ENCODE measurements around the gene MAGI3.
"Not testable (repeated sequence)": the region's sequence is repeated elsewhere in the genome, so short reads cannot be mapped to it uniquely, and the experiment has no call there.

The MAGI3 gene

GRCh38 chr1:113686891-113687618 is 296.7 kb downstream of the MAGI3 start:
- no peak for DNase-seq (ENCODE audit: low read depth, low spot score)

GRCh38 chr1:113691184-113691583 is 300.9 kb downstream of the MAGI3 start:
- no peak for DNase-seq (ENCODE audit: low read depth, low spot score)

DNA sequence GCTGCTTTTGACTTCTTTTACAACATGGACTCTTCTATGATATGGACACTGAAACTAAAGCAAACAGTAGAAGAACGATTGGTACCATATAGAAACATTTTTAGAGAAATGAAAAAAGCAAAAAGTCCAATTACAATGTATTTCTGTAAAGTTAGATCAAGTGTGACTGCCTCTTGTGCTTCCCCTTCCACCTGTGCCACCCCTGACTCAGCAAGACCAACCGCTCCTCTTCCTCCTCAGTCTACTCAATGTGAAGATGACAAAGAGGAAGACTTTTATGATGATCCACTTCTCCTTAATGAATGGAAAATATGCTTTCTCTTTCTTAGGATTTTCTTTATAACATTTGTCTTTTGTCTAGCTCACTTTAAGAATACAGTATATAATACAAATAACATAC is 302.0 kb downstream of the MAGI3 start:
- no peak for DNase-seq (ENCODE audit: low read depth, low spot score)

DNA sequence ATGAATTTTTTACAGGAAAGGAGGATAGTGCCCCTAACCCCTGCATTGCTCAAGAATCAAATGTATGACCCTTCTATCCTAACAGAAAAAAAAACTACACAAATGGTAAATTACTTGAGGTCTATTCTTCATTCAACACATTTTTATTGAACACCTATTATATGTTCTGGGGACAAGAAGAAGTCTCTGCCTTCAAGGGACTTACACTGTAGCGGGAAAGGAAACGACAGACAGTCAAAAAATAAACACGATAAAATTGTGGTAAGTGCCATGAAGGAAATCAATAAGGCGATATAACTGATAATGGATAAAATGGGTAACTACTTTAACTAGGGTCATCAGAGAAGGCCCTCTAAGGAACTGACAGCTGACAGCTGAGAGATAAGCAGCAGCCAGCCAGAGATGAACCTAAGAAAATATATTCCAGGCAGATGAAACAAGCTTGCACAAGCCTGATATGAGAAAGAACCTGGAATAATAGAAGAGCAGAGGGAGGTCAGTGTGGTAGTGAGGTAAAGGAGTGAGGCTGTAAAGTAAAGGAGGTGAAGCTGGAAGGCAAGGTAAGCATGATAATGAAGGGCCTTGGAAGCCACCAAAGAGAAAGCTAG is 302.6 kb downstream of the MAGI3 start:
- no peak for DNase-seq (ENCODE audit: low read depth, low spot score)

DNA sequence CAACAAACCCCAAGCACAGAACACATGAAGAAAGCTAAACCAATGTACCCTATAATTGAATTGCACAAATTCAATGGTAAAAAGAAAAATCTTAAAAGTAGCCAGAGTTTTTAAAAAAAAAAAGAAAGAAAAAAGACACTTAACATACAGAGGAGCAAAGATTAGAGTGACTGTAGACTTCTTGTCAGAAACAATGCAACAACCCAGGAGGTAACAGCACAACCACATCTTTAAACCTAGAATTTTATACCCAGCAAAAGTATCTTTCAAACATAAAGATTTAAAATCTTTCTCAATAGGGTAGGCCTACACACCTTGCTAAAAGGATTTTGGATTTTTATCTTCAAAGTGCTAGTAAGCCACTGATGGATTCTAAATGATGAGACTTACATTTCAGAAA is 304.6 kb downstream of the MAGI3 start:
- DNase-seq (ENCODE audit: low read depth, low spot score) = no peak

DNA sequence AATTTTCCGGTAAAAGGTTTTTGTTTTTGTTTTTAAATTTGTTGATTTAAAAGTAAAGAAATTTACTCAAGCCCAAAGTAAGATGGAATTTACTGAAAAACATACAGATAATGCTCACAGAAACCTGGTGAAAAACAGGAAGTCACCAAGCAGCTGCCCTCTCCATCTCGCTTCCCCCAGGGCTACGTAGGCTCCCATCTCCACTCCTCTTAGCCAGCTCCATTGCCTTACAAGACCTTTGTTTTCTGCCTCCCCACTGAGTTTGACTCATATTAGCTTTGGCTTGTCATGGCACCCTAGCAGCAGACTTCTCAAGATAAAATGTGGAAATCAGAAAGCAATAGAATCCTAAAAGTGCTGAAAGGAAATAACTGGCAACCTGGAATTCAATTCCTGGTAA is 311.1 kb downstream of the MAGI3 start:
- DNase-seq (ENCODE audit: low read depth, low spot score) = no peak

DNA sequence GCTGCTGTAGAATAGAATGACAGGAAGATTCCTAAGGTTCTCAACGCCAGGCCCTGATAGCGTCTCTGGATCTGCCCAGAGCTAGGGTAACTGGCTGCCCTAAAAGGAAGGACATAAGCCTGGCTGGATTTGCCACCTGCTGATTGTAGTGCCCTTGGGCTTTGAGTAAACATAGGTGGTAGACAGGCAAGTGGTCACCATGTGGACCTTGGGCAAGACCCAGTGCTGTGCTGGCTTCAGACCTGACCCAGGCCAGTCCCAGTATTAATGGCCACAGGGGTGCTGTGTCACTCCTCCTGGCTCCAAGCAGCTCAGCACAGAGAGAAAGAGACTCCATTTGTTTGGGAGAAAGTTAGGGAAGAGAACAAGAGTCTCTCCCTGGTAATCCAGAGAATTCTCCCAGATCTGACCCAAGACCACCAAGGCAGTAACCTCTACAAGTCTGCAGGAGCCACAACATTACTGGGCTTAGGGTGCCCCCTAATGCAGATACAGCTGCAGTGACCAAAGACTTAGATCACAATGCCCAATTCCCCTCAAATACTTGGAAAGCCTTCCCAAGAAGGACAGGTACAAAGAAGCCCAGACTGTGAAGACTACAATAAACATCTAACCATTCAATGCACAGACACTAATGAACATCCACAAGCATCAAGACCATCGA is 324.4 kb downstream of the MAGI3 start:
- DNase-seq (ENCODE audit: low read depth, low spot score) = no peak

DNA sequence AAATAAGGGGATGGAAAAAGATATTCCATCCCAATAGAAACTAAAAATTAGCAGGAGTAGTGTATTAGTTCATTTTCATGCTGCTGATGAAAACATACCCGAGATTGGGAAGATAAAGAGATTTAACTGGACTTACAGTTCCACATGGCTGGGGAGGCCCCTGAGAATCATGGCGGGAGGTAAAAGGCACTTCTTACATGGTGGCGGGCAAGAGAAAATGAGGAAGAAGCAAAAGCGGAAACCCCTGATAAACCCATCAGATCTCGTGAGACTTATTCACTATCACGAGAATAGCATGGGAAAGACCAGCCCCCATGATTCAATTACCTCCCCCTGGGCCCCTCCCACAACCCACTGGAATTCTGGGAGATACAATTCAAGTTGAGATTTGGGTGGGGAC is 327.2 kb downstream of the MAGI3 start:
- not testable (repeated sequence) for DNase-seq (ENCODE audit: low read depth, low spot score)

DNA sequence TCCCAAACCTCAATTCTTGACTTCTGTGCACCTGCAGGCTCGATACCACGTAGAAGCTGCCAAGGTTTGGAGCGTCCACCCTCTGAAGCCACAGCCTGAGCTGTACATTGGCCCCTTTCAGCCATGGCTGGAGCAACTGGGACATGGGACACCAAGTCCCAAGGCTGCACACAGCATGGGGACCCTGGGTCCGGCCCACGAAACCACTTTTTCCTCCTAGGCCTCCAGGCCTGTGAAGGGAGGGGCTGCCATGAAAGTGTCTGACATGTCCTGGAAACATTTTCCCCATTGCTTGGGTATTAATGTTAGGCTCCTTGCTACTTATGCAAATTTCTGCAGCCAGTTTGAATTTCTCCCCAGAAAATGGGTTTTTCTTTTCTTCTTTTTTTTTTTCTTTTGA is 328.3 kb downstream of the MAGI3 start:
- DNase-seq (ENCODE audit: low read depth, low spot score) = not testable (repeated sequence)

DNA sequence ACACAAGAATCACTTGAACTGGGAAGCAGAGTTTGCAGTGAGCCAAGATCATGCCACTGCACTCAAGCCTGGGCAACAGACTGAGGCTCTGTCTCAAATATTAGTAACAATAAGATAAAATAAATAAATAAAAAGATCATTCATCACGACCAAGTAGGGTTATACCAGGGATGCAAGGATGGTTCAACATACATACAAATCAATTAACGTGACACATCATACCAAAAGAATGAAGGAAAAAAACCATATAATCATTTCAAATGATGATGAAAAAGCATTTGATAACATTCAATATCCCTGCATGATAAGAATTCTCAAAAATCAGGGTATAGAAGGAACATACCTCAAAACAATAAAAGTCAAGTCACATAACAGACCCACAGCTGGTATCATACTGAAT is 330.7 kb downstream of the MAGI3 start:
- DNase-seq (ENCODE audit: low read depth, low spot score) = no peak

DNA sequence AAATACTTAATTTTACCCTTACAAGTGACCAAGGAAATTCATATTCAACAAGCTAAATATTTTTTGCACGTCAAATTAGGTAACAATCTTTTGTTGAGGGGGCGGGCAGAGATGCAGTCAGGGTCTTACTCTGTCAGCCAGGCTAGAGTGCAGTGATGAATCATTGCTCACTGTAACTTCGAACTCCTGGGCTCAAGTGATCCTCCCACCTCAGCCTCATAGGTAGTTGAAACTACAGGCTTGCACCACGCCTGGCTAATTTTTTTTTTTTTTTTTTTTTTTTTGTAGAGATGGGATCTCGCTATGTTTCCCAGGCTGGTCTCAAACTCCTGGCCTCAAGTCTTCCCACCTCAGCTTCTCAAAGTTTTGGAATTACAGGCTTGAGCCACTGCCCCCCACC is 342.5 kb downstream of the MAGI3 start:
- DNase-seq (ENCODE audit: low read depth, low spot score) = no peak

DNA sequence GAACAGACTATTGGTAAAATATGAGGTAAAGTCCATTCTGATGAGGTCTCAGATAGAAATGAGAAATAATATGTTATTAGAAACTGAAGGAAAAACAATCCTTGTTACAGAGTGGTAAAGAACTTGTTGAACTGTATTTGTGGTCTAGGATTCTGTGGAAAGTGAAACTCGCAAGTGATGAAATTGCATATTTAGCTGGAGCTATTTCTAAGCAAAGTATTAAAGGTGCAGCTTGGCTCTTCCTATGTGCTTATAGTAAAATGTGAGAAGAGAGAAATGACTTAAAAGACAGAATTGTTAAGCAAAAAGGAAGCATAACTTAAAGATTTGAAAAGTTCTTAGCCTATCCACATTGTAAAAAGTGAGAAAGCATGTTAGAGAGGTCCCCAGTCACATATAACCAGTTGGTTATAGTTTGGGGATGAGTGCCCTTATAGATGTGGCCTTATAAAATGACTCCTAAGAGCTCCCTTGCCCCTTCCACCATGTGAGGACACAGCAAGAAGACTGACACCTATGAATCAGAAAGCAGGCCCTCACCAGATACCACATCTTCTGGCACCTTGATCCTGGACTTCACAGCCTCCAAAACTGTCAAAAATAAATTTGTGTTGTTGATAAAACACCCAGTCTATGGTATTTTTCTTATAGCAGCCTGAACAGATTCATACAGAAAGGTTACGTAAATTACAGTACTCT is 344.2 kb downstream of the MAGI3 start:
- no peak for DNase-seq (ENCODE audit: low read depth, low spot score)

Measured in activated naive CD8-positive, alpha-beta T cell treated with anti-CD3 and anti-CD28 coated beads, Interleukin-2, amount 50 U/mL, for 16 hours (primary cell).